HCT116 (cell line): ENCODE results near the gene LGALS9. TPM values are rescaled to one million over a fixed set of nuclear protein-coding genes. Genes with fewer than 3 reads are reported as not detected.

Experiments used
- ATAC-seq: fragments of 200-7000 bp; cut with Tn5 transposase; 2 replicates; pipeline ENCODE4 v1.9.1; 2020; ENCODE audit warnings: mild to moderate bottlenecking, moderate library complexity
- BruUV-seq: library from RNA; stranded (reverse); fragments of 400-500 nt; replicated peaks from 2 replicates; lab custom pipeline; 2021; lab: Mats Ljungman, UMichigan
- CTCF ChIA-PET: fragments of 300-600 bp; sonication (Branson Sonifier 250); formaldehyde crosslinking; loops from one replicate; lab custom pipeline; 2021; ENCODE audit warnings: antibody characterized with exemption; lab: Charles Lee
- POLR2A ChIA-PET: fragments of 300-600, 350-600 bp; sonication (Branson Sonifier 250); formaldehyde crosslinking; loops from one replicate; lab custom pipeline; 2021; ENCODE audit warnings: antibody characterized with exemption; lab: Charles Lee
- RAD21 ChIA-PET, 2 experiments: fragments of 300-600 bp; sonication (Branson Sonifier 250); formaldehyde crosslinking; loops; one replicate each; lab custom pipeline; 2023; ENCODE audit warnings: low total read pairs in 2 of 2; ENCODE audit not compliant: uncharacterized antibody in 2 of 2, unreplicated experiment in 2 of 2, low non-redundant PET in 1 of 2; lab: Charles Lee
- DNase-seq: peaks from one replicate; pipeline ENCODE4 v3.0.0-alpha.2; 2010; ENCODE audit warnings: low read depth, low spot score
- H2AFZ ChIP-seq: fragments of 200-600 bp; shearing (Covaris generic), sonication (generic); 2 replicates; pipeline ENCODE4 v1.6.1; 2017; ENCODE audit warnings: low read depth, mixed run types, mixed read lengths, antibody characterized with exemption, low read length; ENCODE audit not compliant: poor library complexity, severe bottlenecking
- H3K27ac ChIP-seq: 2 replicates; pipeline ENCODE4 v1.5.1; 2012; ENCODE audit warnings: low read depth, low read length
- H3K27me3 ChIP-seq: fragments of 200-600 bp; sonication (generic); 2 replicates; pipeline ENCODE4 v1.6.1; 2016; ENCODE audit warnings: mixed run types, low read length, mixed read lengths; ENCODE audit not compliant: insufficient read depth
- H3K36me3 ChIP-seq, 2 experiments: fragments of 200-500 bp in 1 of 2; fragments of 200-600 bp in 1 of 2; sonication (Bioruptor generic) in 1 of 2; sonication (generic) in 1 of 2; 2 replicates each; pipeline versions ENCODE4 v1.5.1 to v1.6.1; 2014 to 2016; ENCODE audit warnings: low read length in 2 of 2, inconsistent platforms in 1 of 2, mixed read lengths in 1 of 2, mixed run types in 1 of 2; ENCODE audit not compliant: insufficient read depth in 2 of 2, control insufficient read depth in 1 of 2
- H3K4me1 ChIP-seq, 2 experiments: fragments of 200-600 bp in 1 of 2; sonication (generic) in 1 of 2; 2 replicates each; pipeline versions ENCODE4 v1.5.1 to v1.6.1; 2012 to 2017; ENCODE audit warnings: low read length in 2 of 2, inconsistent platforms in 1 of 2, mild to moderate bottlenecking in 1 of 2, mixed read lengths in 1 of 2, mixed run types in 1 of 2, moderate library complexity in 1 of 2; ENCODE audit not compliant: insufficient read depth in 2 of 2, control insufficient read depth in 1 of 2
- H3K4me2 ChIP-seq: fragments of 200-600 bp; sonication (generic); 2 replicates; pipeline ENCODE4 v1.6.1; 2017; ENCODE audit warnings: mixed run types, low read length, mixed read lengths
- H3K4me3 ChIP-seq, 2 experiments: fragments of 200-600 bp in 1 of 2; sonication (generic) in 1 of 2; replicated peaks in 1 of 2; 2 replicates each; pipeline ENCODE4 v1.5.1; 2011 to 2016; ENCODE audit warnings: low read length in 2 of 2, control low read depth in 1 of 2, low read depth in 1 of 2, mild to moderate bottlenecking in 1 of 2, mixed read lengths in 1 of 2, mixed run types in 1 of 2
- H3K79me2 ChIP-seq: fragments of 200-600 bp; sonication (generic); 2 replicates; pipeline ENCODE4 v1.6.1; 2017; ENCODE audit warnings: mild to moderate bottlenecking, mixed run types, low read length, moderate library complexity, mixed read lengths; ENCODE audit not compliant: insufficient read depth
- H3K9ac ChIP-seq: fragments of 200-600 bp; sonication (generic); 2 replicates; pipeline ENCODE4 v1.6.1; 2016; ENCODE audit warnings: low read length, mixed read lengths
- H3K9me2 ChIP-seq: fragments of 200-600 bp; sonication (generic), shearing (Covaris generic); 2 replicates; pipeline ENCODE4 v1.6.1; 2017; ENCODE audit warnings: mixed run types, mild to moderate bottlenecking, moderate library complexity; ENCODE audit not compliant: insufficient read depth
- H3K9me3 ChIP-seq, 2 experiments: fragments of 200-500 bp in 1 of 2; fragments of 200-600 bp in 1 of 2; sonication (Bioruptor generic) in 1 of 2; sonication (generic) in 1 of 2; 2 replicates each; pipeline ENCODE4 v1.6.1; 2014 to 2017; ENCODE audit warnings: low read length in 2 of 2, mixed read lengths in 2 of 2, inconsistent platforms in 1 of 2, low read depth in 1 of 2, mild to moderate bottlenecking in 1 of 2, mixed run types in 1 of 2, moderate library complexity in 1 of 2; ENCODE audit not compliant: control insufficient read depth in 1 of 2, insufficient read depth in 1 of 2
- H4K20me1 ChIP-seq: fragments of 200-600 bp; sonication (generic), shearing (Covaris generic); 2 replicates; pipeline ENCODE4 v1.6.1; 2017; ENCODE audit warnings: mixed run types, mild to moderate bottlenecking, moderate library complexity; ENCODE audit not compliant: insufficient read depth
- CEBPB ChIP-seq: IDR thresholded peaks from 2 replicates; pipeline ENCODE4 v1.6.1; 2012; ENCODE audit warnings: low read depth
- EGR1 ChIP-seq: IDR thresholded peaks from 2 replicates; pipeline ENCODE4 v1.6.1; 2012; ENCODE audit warnings: low read depth
- EZH2phosphoT487 ChIP-seq: fragments of 200-600 bp; IDR thresholded peaks from 2 replicates; pipeline ENCODE4 v1.6.1; 2018; ENCODE audit warnings: antibody characterized with exemption, borderline replicate concordance
- FOSL1 ChIP-seq: IDR thresholded peaks from 2 replicates; pipeline ENCODE4 v1.6.1; 2012; ENCODE audit warnings: low read depth
- JUND ChIP-seq: IDR thresholded peaks from 2 replicates; pipeline ENCODE4 v1.6.1; 2012
- POLR2A ChIP-seq: IDR thresholded peaks from 2 replicates; pipeline ENCODE4 v1.7.0; 2011; ENCODE audit warnings: borderline replicate concordance; ENCODE audit not compliant: insufficient read depth, insufficient read length; ENCODE audit errors: extremely low read depth
- REST ChIP-seq: IDR thresholded peaks from 2 replicates; pipeline ENCODE4 v1.6.1; 2012; ENCODE audit warnings: low read depth
- SIN3A ChIP-seq: IDR thresholded peaks from 2 replicates; pipeline ENCODE4 v1.6.1; 2012; ENCODE audit warnings: low read depth
- TCF7L2 ChIP-seq: IDR thresholded peaks from 2 replicates; pipeline ENCODE4 v1.7.0; 2011; ENCODE audit warnings: borderline replicate concordance, inconsistent platforms; ENCODE audit not compliant: insufficient read depth, insufficient read length; ENCODE audit errors: extremely low read depth
- ZBTB33 ChIP-seq: IDR thresholded peaks from 2 replicates; pipeline ENCODE4 v1.6.1; 2011; ENCODE audit warnings: mild to moderate bottlenecking, low read length, moderate library complexity; ENCODE audit not compliant: insufficient replicate concordance; ENCODE audit errors: extremely low read depth
- ZFX ChIP-seq: fragments of 450-650 bp; IDR thresholded peaks from 2 replicates; pipeline ENCODE4 v1.6.1; 2017
- ZNF274 ChIP-seq: fragments of 200-500 bp; sonication (Bioruptor generic); IDR thresholded peaks from 2 replicates; pipeline ENCODE4 v1.6.1; 2014; ENCODE audit warnings: mild to moderate bottlenecking, low read depth, low read length, inconsistent platforms
- intact Hi-C: fragments of 100-400 bp; cut with micrococcal nuclease; formaldehyde crosslinking; loops from 2 replicates; pipeline ENCODE4 v1.10.0; 2022
- total RNA-seq: library from RNA; stranded (reverse); gene quantifications from one replicate; pipeline ENCODE4 v1.2.1, GENCODE V29; 2021; ENCODE audit not compliant: unreplicated experiment

The LGALS9 gene
- total RNA-seq, 1 experiment from 2014 or later, result 1.9 TPM

GRCh38 chr17:27600471-27600870, 30.5 kb upstream of the LGALS9 start:
- Histone ChIP-seq H3K9me2 (no peaks in the 10 kb centered on the region), H3K9me3 (no peaks in the 10 kb centered on the region), H3K9ac (no peak overlapping the region), H3K27me3 (no peaks in the 10 kb centered on the region), H4K20me1 (no peaks in the 10 kb centered on the region), H3K27ac (no peak overlapping the region), H3K4me1 (peaks cover 12 to 16% of the 10 kb centered on the region in 2 experiments), H3K36me3 (no peaks in the 10 kb centered on the region), H3K4me3 (no peak overlapping the region), H2AFZ (no peak overlapping the region), H3K79me2 (no peaks in the 10 kb centered on the region), H3K4me2 (peak overlapping the region; percentile 42)
- intact Hi-C loops, result loop anchor here (2.0 kb wide), 3 partner anchors 32 to 364 kb away; no protein-coding TSS in a partner anchor
- POLR2A ChIA-PET, result interaction anchor here (1.0 to 1.6 kb wide), 3 partner anchors 143 to 306 kb away, joined by 3 to 6 read pairs (median 4); no protein-coding TSS in a partner anchor
- RAD21 ChIA-PET, result interaction anchor here (0.7 to 1.9 kb wide), 9 partner anchors 106 to 364 kb away, joined by 3 to 9 read pairs (median 5); no protein-coding TSS in a partner anchor
- ATAC-seq, result no peak
- CTCF ChIA-PET, result interaction anchor here (0.7 to 4.2 kb wide), 38 partner anchors 8 to 403 kb away, joined by 3 to 58 read pairs (median 6); partner anchors contain the start of gene KSR1
- DNase-seq, result no peak
- BruUV-seq, result no TSS peak
- TF ChIP-seq FOSL1 (no peak), TCF7L2 (no peak), EGR1 (no peak), JUND (no peak), EZH2phosphoT487 (no peak), SIN3A (no peak), ZFX (no peak), ZBTB33 (no peak), REST (no peak), CEBPB (no peak), ZNF274 (no peak), POLR2A (no peak)
